GM23338 (cell line): ENCODE results near the gene PTPRN2. TPM values are rescaled to one million over a fixed set of nuclear protein-coding genes. Genes with fewer than 3 reads are reported as not detected.

Source experiments
- ATAC-seq: fragments of 200-7000 bp; cut with Tn5 transposase; 3 replicates; pipeline ENCODE4 v1.9.1; 2020
- DNase-seq: peaks from one replicate; pipeline ENCODE4 v3.0.0-alpha.2; 2015; ENCODE audit warnings: low spot score
- H2AFZ ChIP-seq: fragments of 200-600 bp; sonication (generic); 2 replicates; pipeline ENCODE4 v1.8.0; 2016; ENCODE audit warnings: antibody characterized with exemption, mild to moderate bottlenecking, moderate library complexity
- H3F3A ChIP-seq: fragments of 200-600 bp; sonication (generic); replicated peaks from 2 replicates; pipeline ENCODE4 v1.8.0; 2017; ENCODE audit warnings: antibody characterized with exemption, mixed run types, low read depth
- H3K27ac ChIP-seq: fragments of 200-600 bp; sonication (generic); 2 replicates; pipeline ENCODE4 v1.6.1; 2016; ENCODE audit warnings: low read depth
- H3K27me3 ChIP-seq: fragments of 200-600 bp; sonication (generic); 2 replicates; pipeline ENCODE4 v1.8.0; 2016; ENCODE audit warnings: mild to moderate bottlenecking, mixed run types, moderate library complexity; ENCODE audit not compliant: insufficient read depth
- H3K36me3 ChIP-seq: fragments of 200-600 bp; sonication (generic); 2 replicates; pipeline ENCODE4 v1.8.0; 2016; ENCODE audit warnings: mild to moderate bottlenecking; ENCODE audit not compliant: insufficient read depth
- H3K4me1 ChIP-seq: fragments of 200-600 bp; sonication (generic); 2 replicates; pipeline ENCODE4 v1.8.0; 2016; ENCODE audit warnings: mild to moderate bottlenecking, moderate library complexity; ENCODE audit not compliant: insufficient read depth
- H3K4me2 ChIP-seq: fragments of 200-600 bp; sonication (generic); 2 replicates; pipeline ENCODE4 v1.7.1; 2017; ENCODE audit warnings: mixed run types
- H3K4me3 ChIP-seq: fragments of 200-600 bp; sonication (generic); 2 replicates; pipeline ENCODE4 v1.6.1; 2016; ENCODE audit warnings: mixed run types
- H3K79me2 ChIP-seq: fragments of 200-600 bp; sonication (generic); replicated peaks from 2 replicates; pipeline ENCODE4 v1.8.0; 2017; ENCODE audit warnings: mild to moderate bottlenecking; ENCODE audit not compliant: insufficient read depth
- H3K9me2 ChIP-seq: fragments of 200-600 bp; sonication (generic); 2 replicates; pipeline ENCODE4 v1.8.0; 2017; ENCODE audit not compliant: insufficient read depth
- H4K20me1 ChIP-seq: fragments of 200-600 bp; sonication (generic); replicated peaks from 2 replicates; pipeline ENCODE4 v1.8.0; 2017; ENCODE audit warnings: mild to moderate bottlenecking; ENCODE audit not compliant: insufficient read depth
- H3K27ac Mint-ChIP-seq: 2 replicates; pipeline ENCODE4 v1.8.0; 2020; ENCODE audit warnings: inconsistent platforms, mild to moderate bottlenecking, moderate library complexity, mixed read lengths
- H3K27me3 Mint-ChIP-seq: 3 replicates; pipeline ENCODE4 v1.8.0; 2022; ENCODE audit warnings: low read depth, mild to moderate bottlenecking, moderate library complexity, mixed read lengths, inconsistent platforms; ENCODE audit not compliant: insufficient read depth, poor library complexity
- H3K36me3 Mint-ChIP-seq: 3 replicates; pipeline ENCODE4 v1.8.0; 2021; ENCODE audit warnings: low read depth, mild to moderate bottlenecking, inconsistent platforms, moderate library complexity, mixed read lengths
- H3K4me1 Mint-ChIP-seq: 3 replicates; pipeline ENCODE4 v1.8.0; 2020; ENCODE audit warnings: mild to moderate bottlenecking, inconsistent platforms, mixed read lengths
- H3K4me3 Mint-ChIP-seq: 3 replicates; pipeline ENCODE4 v1.8.0; 2021; ENCODE audit warnings: moderate library complexity, mild to moderate bottlenecking, inconsistent platforms, mixed read lengths
- H3K9me3 Mint-ChIP-seq: 3 replicates; pipeline ENCODE4 v1.8.0; 2020; ENCODE audit warnings: moderate library complexity, mild to moderate bottlenecking, inconsistent platforms, mixed read lengths
- CREB1 ChIP-seq: fragments of 250-450 bp; sonication (Bioruptor Pico); IDR thresholded peaks from 2 replicates; pipeline ENCODE4 v1.5.0; 2020; ENCODE audit warnings: low read depth, mild to moderate bottlenecking, moderate library complexity
- CTCF ChIP-seq, 2 experiments: fragments of 200-600 bp in 1 of 2; sonication (generic) in 1 of 2; conservative IDR thresholded peaks; 2 replicates each; pipeline versions ENCODE4 v1.5.1 to v1.6.1; 2016 to 2017; ENCODE audit warnings: antibody characterized with exemption in 2 of 2, low read depth in 2 of 2, mild to moderate bottlenecking in 2 of 2, moderate library complexity in 1 of 2
- ETS1 ChIP-seq: IDR thresholded peaks from 2 replicates; pipeline ENCODE4 v1.6.1; 2016; ENCODE audit warnings: antibody characterized with exemption
- EZH2 ChIP-seq: fragments of 200-600 bp; sonication (generic); IDR thresholded peaks from one replicate; pipeline ENCODE4 v1.8.0; 2017; ENCODE audit warnings: antibody characterized with exemption, mild to moderate bottlenecking, low read depth; ENCODE audit not compliant: unreplicated experiment
- EZH2phosphoT487 ChIP-seq: fragments of 200-600 bp; sonication (generic); IDR thresholded peaks from one replicate; pipeline ENCODE4 v1.8.1; 2018; ENCODE audit warnings: antibody characterized with exemption; ENCODE audit not compliant: unreplicated experiment
- JUNB ChIP-seq: IDR thresholded peaks from one replicate; pipeline ENCODE4 v1.6.1; 2016; ENCODE audit warnings: antibody characterized with exemption; ENCODE audit not compliant: unreplicated experiment
- NANOG ChIP-seq: IDR thresholded peaks from 2 replicates; pipeline ENCODE4 v1.6.1; 2016; ENCODE audit warnings: antibody characterized with exemption, borderline replicate concordance
- POLR2AphosphoS5 ChIP-seq: IDR thresholded peaks from 2 replicates; pipeline ENCODE4 v1.6.1; 2016; ENCODE audit warnings: antibody characterized with exemption, low read depth
- REST ChIP-seq: IDR thresholded peaks from one replicate; pipeline ENCODE4 v1.6.1; 2018; ENCODE audit warnings: antibody characterized with exemption; ENCODE audit not compliant: unreplicated experiment
- STAT1 ChIP-seq: IDR thresholded peaks from one replicate; pipeline ENCODE4 v1.6.1; 2016; ENCODE audit warnings: antibody characterized with exemption; ENCODE audit not compliant: unreplicated experiment
- ZNF114 ChIP-seq: fragments of 250-450 bp; sonication (Bioruptor Pico); IDR thresholded peaks from 2 replicates; pipeline ENCODE4 v1.5.0; 2020; ENCODE audit warnings: mild to moderate bottlenecking, moderate library complexity
- ZNF331 ChIP-seq: fragments of 250-450 bp; sonication (Bioruptor Pico); IDR thresholded peaks from 2 replicates; pipeline ENCODE4 v1.5.0; 2020; ENCODE audit warnings: low read depth, mild to moderate bottlenecking, moderate library complexity
- ZNF462 ChIP-seq: fragments of 250-450 bp; sonication (Bioruptor Pico); IDR thresholded peaks from 2 replicates; pipeline ENCODE4 v1.5.0; 2020; ENCODE audit warnings: mild to moderate bottlenecking, moderate library complexity
- polyA plus RNA-seq: library from polyadenylated mRNA; unstranded; fragments of >200 nt; fragmentation: Nextera tagmentation; extraction: Ambion mirVana; gene quantifications from 2 replicates; pipeline ENCODE4 v1.2.1, GENCODE V29; 2016
- total RNA-seq: library from RNA; depleted of rRNA; stranded (reverse); fragments of >200 nt; shearing (Covaris generic); gene quantifications from 2 replicates; pipeline ENCODE4 v1.2.3, GENCODE V29; 2014

Gene PTPRN2
- total and polyA plus RNA-seq, 2 experiments from 2014 or later = 0.87 to 4.0 TPM

GRCh38 chr7:158475036-158475678, 112.5 kb downstream of the PTPRN2 start:
- peaks cover 33% of the 10 kb centered on the region for H3K4me1 Mint-ChIP-seq
- no peaks in the 10 kb centered on the region for H3K27me3 ChIP-seq
- no peak overlapping the region for H3K27ac Mint-ChIP-seq
- no peak for ATAC-seq
- H4K20me1 ChIP-seq = no peaks in the 10 kb centered on the region
- H3K4me3 Mint-ChIP-seq = no peak overlapping the region
- H2AFZ ChIP-seq = no peak overlapping the region
- no peak overlapping the region for H3K4me2 ChIP-seq
- H3K79me2 ChIP-seq = no peaks in the 10 kb centered on the region
- peaks cover 90% of the 10 kb centered on the region for H3K9me3 Mint-ChIP-seq
- H3K27ac ChIP-seq = no peak overlapping the region
- no peak for TF ChIP-seq NANOG
- no peak for TF ChIP-seq EZH2
- TF ChIP-seq CTCF (conservative IDR thresholded peaks at IDR 0.05; ENCODE audit: low read depth in 2 of 2) = no peak
- no peak for TF ChIP-seq ZNF331 (CRISPR knock-in tag)
- no peak for TF ChIP-seq REST
- no peak for TF ChIP-seq EZH2phosphoT487
- no peak for TF ChIP-seq POLR2AphosphoS5
- no peak for TF ChIP-seq STAT1
- no peak for TF ChIP-seq ETS1
- TF ChIP-seq ZNF114 (CRISPR knock-in tag) = no peak
- TF ChIP-seq JUNB = no peak
- no peak for TF ChIP-seq CREB1 (CRISPR knock-in tag)
- TF ChIP-seq ZNF462 (CRISPR knock-in tag) = no peak
- no peak overlapping the region for H3K4me3 ChIP-seq
- peaks cover 9% of the 10 kb centered on the region; the same call in 1 of the 2 replicates for H3F3A ChIP-seq
- peaks cover 22% of the 10 kb centered on the region for H3K36me3 Mint-ChIP-seq
- peaks cover 12% of the 10 kb centered on the region for H3K27me3 Mint-ChIP-seq
- no peaks in the 10 kb centered on the region for H3K9me2 ChIP-seq
- H3K4me1 ChIP-seq = peaks cover 33% of the 10 kb centered on the region
- no peak for DNase-seq
- H3K36me3 ChIP-seq = no peaks in the 10 kb centered on the region; the same call in 1 of the 2 replicates
